ENCODE data around the gene LST1.

DNA sequence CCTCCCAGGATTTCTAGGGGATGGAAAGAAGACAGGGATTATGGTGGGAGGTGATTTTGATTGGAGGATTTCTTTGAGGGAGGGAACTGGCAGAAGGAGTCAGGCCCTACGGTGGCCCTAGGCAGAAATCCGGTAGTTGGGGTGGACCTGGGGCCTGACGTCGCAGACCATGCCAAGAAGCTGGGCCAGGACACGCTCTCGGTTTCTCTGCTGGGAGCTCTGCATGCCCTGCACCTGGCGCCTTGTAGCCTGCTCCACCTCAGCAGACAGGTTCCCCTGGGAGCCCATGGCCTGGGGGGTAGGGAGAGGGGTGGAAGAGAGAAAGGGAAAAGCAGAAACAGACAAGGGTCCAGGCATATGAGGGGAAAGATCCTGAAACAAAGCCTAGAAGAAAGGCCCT, 40.8 kb upstream of the LST1 start:
- TF ChIP-seq, protein P1, sequence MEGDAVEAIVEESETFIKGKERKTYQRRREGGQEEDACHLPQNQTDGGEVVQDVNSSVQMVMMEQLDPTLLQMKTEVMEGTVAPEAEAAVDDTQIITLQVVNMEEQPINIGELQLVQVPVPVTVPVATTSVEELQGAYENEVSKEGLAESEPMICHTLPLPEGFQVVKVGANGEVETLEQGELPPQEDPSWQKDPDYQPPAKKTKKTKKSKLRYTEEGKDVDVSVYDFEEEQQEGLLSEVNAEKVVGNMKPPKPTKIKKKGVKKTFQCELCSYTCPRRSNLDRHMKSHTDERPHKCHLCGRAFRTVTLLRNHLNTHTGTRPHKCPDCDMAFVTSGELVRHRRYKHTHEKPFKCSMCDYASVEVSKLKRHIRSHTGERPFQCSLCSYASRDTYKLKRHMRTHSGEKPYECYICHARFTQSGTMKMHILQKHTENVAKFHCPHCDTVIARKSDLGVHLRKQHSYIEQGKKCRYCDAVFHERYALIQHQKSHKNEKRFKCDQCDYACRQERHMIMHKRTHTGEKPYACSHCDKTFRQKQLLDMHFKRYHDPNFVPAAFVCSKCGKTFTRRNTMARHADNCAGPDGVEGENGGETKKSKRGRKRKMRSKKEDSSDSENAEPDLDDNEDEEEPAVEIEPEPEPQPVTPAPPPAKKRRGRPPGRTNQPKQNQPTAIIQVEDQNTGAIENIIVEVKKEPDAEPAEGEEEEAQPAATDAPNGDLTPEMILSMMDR (IDR thresholded peaks at IDR 0.05; ENCODE audit: low read depth, low read length, poor library complexity, severe bottlenecking) = no peak
- TF ChIP-seq EZH2phosphoT487 (IDR thresholded peaks at IDR 0.05; ENCODE audit: borderline replicate concordance, low read length) = no peak
